Ishikawa (cell line): Measurements from ENCODE around the gene GALNT2.

ENCODE experiments used
- CEBPB ChIP-seq: IDR thresholded peaks from 2 replicates; pipeline ENCODE4 v1.6.1; 2012
- CREB1 ChIP-seq: IDR thresholded peaks from 2 replicates; pipeline ENCODE4 v1.6.1; 2012; ENCODE audit warnings: low read depth
- EGR1 ChIP-seq: IDR thresholded peaks from 2 replicates; pipeline ENCODE4 v1.6.1; 2012
- EP300 ChIP-seq: IDR thresholded peaks from 2 replicates; pipeline ENCODE4 v1.6.1; 2012; ENCODE audit warnings: borderline replicate concordance
- FOXM1 ChIP-seq: IDR thresholded peaks from 2 replicates; pipeline ENCODE4 v1.6.1; 2012; ENCODE audit warnings: low read depth, borderline replicate concordance
- NFIC ChIP-seq: IDR thresholded peaks from 2 replicates; pipeline ENCODE4 v1.6.1; 2012
- RAD21 ChIP-seq: IDR thresholded peaks from 2 replicates; pipeline ENCODE4 v1.6.1; 2012; ENCODE audit warnings: low read depth
- TAF1 ChIP-seq: IDR thresholded peaks from 2 replicates; pipeline ENCODE4 v1.6.1; 2012; ENCODE audit warnings: low read depth, mild to moderate bottlenecking
- TCF12 ChIP-seq: IDR thresholded peaks from 2 replicates; pipeline ENCODE4 v1.6.1; 2012; ENCODE audit warnings: low read depth
- TEAD4 ChIP-seq: IDR thresholded peaks from 2 replicates; pipeline ENCODE4 v1.6.1; 2012
- YY1 ChIP-seq: IDR thresholded peaks from 2 replicates; pipeline ENCODE4 v1.6.1; 2012; ENCODE audit warnings: low read depth
- ZBTB7A ChIP-seq: IDR thresholded peaks from 2 replicates; pipeline ENCODE4 v1.6.1; 2012; ENCODE audit warnings: low read depth
- TF ChIP-seq, protein P1 (sequence below): IDR thresholded peaks from 2 replicates; pipeline ENCODE4 v1.6.1; 2012
- TF ChIP-seq, protein P2 (sequence below): IDR thresholded peaks from 2 replicates; pipeline ENCODE4 v1.6.1; 2012; ENCODE audit warnings: low read depth, mild to moderate bottlenecking
- TF ChIP-seq, protein P3 (sequence below): IDR thresholded peaks from 2 replicates; pipeline ENCODE4 v1.6.1; 2012

The GALNT2 gene

DNA sequence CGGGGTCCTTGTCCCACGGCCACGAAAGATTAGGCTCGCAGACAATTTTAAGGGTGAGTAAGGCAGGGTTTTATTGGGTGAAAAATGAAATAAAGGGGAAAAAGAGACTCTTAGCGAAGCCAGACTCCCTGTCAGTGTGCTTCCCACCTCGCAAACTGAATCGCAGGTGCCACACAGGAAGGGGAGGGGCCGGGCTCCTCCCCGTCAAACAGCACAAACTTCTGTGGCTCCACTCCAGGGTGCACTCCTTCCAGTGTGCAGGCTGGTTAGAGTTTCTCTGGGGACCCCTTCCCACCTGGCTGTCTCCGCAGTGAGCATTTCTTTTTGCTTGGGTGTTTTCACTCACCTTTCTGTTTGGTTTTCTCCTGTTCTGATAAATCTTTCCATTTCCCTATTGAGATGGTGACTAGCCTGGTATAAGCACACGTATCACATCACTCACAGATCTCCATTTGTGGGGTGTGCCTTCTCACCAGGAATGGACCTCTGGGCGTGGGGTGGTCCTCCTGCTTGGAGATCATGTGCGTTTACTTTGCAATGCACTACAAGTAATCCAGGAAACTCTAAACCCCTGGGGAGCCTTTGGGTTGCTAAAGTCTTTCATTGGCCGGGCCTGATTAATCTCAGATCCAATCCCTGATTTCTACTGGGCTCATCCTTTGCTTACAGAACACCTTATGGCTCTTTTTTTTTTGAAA is 37.6 kb upstream of the GALNT2 start:
- no peak for TF ChIP-seq TCF12
- TF ChIP-seq, protein P1, sequence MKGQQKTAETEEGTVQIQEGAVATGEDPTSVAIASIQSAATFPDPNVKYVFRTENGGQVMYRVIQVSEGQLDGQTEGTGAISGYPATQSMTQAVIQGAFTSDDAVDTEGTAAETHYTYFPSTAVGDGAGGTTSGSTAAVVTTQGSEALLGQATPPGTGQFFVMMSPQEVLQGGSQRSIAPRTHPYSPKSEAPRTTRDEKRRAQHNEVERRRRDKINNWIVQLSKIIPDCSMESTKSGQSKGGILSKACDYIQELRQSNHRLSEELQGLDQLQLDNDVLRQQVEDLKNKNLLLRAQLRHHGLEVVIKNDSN, result no peak
- no peak for TF ChIP-seq CEBPB
- no peak for TF ChIP-seq ZBTB7A
- no peak for TF ChIP-seq TEAD4
- TF ChIP-seq, protein P2, sequence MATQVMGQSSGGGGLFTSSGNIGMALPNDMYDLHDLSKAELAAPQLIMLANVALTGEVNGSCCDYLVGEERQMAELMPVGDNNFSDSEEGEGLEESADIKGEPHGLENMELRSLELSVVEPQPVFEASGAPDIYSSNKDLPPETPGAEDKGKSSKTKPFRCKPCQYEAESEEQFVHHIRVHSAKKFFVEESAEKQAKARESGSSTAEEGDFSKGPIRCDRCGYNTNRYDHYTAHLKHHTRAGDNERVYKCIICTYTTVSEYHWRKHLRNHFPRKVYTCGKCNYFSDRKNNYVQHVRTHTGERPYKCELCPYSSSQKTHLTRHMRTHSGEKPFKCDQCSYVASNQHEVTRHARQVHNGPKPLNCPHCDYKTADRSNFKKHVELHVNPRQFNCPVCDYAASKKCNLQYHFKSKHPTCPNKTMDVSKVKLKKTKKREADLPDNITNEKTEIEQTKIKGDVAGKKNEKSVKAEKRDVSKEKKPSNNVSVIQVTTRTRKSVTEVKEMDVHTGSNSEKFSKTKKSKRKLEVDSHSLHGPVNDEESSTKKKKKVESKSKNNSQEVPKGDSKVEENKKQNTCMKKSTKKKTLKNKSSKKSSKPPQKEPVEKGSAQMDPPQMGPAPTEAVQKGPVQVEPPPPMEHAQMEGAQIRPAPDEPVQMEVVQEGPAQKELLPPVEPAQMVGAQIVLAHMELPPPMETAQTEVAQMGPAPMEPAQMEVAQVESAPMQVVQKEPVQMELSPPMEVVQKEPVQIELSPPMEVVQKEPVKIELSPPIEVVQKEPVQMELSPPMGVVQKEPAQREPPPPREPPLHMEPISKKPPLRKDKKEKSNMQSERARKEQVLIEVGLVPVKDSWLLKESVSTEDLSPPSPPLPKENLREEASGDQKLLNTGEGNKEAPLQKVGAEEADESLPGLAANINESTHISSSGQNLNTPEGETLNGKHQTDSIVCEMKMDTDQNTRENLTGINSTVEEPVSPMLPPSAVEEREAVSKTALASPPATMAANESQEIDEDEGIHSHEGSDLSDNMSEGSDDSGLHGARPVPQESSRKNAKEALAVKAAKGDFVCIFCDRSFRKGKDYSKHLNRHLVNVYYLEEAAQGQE, result no peak
- TF ChIP-seq YY1, result no peak
- no peak for TF ChIP-seq EGR1
- TF ChIP-seq TAF1, result no peak
- TF ChIP-seq EP300, result no peak
- no peak for TF ChIP-seq NFIC
- TF ChIP-seq FOXM1, result no peak
- no peak for TF ChIP-seq CREB1
- TF ChIP-seq, protein P3, sequence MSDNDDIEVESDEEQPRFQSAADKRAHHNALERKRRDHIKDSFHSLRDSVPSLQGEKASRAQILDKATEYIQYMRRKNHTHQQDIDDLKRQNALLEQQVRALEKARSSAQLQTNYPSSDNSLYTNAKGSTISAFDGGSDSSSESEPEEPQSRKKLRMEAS, result no peak
- TF ChIP-seq RAD21, result no peak

DNA sequence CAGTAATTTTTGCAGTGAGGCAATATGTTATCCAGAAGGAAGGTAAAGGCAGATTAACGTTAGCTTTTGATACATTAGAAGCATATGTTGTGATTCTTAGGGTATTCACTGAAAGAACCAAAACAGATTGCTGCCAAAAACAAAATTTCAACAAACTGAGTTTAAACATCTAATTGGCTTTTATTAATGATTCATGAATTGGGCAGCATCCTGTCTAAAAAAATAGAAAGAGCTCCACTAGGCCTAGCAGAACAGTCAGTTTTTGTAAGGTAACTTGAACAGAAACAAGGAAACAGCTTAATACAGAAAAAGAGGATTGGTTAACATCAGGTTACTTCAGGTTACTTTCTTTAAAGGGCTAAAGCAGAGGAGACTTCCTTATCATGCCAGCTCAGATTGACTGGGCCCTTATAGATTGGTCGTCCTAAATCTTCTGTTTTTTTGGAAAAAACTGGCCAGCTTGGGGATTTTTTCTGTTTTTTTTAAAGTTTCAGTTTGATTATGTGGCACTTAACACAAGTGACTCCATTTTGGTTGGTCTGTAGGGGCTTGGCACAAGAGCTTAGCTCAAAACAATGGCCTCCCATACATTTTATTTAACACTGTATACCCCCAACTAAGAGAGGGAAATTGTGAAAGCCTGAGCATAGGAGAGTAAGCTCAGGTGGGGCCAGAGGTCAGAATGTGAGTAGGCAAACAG is 36.8 kb upstream of the GALNT2 start:
- no peak for TF ChIP-seq NFIC
- no peak for TF ChIP-seq RAD21
- no peak for TF ChIP-seq EGR1
- TF ChIP-seq TEAD4, result no peak
- no peak for TF ChIP-seq EP300
- no peak for TF ChIP-seq TCF12
- TF ChIP-seq ZBTB7A, result no peak
- no peak for TF ChIP-seq CREB1
- no peak for TF ChIP-seq YY1
- TF ChIP-seq, protein P2, result no peak
- TF ChIP-seq FOXM1, result no peak
- TF ChIP-seq TAF1, result no peak
- TF ChIP-seq, protein P3, result no peak
- no peak for TF ChIP-seq CEBPB
- TF ChIP-seq, protein P1, result no peak

DNA sequence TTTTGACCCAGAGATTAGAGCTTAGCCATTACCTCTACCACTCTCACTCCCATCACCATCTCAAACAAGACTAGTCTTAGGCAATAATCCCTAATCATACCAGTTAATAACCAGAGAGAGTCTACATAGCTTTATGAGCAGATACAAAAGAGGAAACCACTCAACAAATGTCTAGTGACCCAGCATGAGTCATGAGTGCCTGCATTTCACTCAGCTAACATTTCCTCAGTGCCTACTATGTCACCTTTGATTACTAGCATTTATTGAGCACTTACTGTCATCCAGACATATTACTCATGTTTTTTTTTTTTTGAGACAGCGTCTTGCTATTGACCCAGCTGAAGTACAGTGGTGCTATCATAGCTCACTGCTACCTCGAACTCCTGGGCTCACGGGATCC is 35.9 kb upstream of the GALNT2 start:
- TF ChIP-seq TCF12, result no peak
- TF ChIP-seq YY1, result no peak
- no peak for TF ChIP-seq RAD21
- TF ChIP-seq TAF1, result no peak
- TF ChIP-seq ZBTB7A, result no peak
- no peak for TF ChIP-seq CEBPB
- no peak for TF ChIP-seq NFIC
- TF ChIP-seq, protein P3, result no peak
- no peak for TF ChIP-seq FOXM1
- TF ChIP-seq, protein P2, result no peak
- TF ChIP-seq EGR1, result no peak
- TF ChIP-seq EP300, result no peak
- TF ChIP-seq CREB1, result no peak
- TF ChIP-seq, protein P1, result no peak
- no peak for TF ChIP-seq TEAD4
